GM12878 (cell line): ENCODE data around the gene GPR176. TPM values are rescaled to one million over a fixed set of nuclear protein-coding genes. Genes with fewer than 3 reads are reported as not detected.

ENCODE experiments used
- ATAC-seq: fragments of 200-7000 bp; cut with Tn5 transposase; 3 replicates; pipeline ENCODE4 v1.9.1; 2020; ENCODE audit warnings: mild to moderate bottlenecking, moderate library complexity
- BruUV-seq: library from RNA; stranded (reverse); fragments of 400-500 nt; replicated peaks from 2 replicates; lab custom pipeline; 2021; lab: Mats Ljungman, UMichigan
- CTCF ChIA-PET: fragments of 300-600 bp; sonication (Branson Sonifier 250); formaldehyde crosslinking; extraction: SDS; loops from one replicate; lab custom pipeline; 2021; ENCODE audit warnings: inconsistent platforms; lab: Yijun Ruan, JAX
- POLR2A ChIA-PET: fragments of 350-600 bp; formaldehyde crosslinking; extraction: SDS; loops from one replicate; lab custom pipeline; 2021; ENCODE audit warnings: inconsistent platforms; lab: Charles Lee
- RAD21 ChIA-PET: fragments of 300-600 bp; sonication (Branson Sonifier 250); formaldehyde crosslinking; loops from one replicate; lab custom pipeline; 2023; ENCODE audit warnings: antibody characterized with exemption; ENCODE audit not compliant: unreplicated experiment; lab: Charles Lee
- SMC1A ChIA-PET: fragments of 300-600 bp; sonication (Branson Sonifier 250); formaldehyde crosslinking; loops from one replicate; lab custom pipeline; 2023; ENCODE audit not compliant: unreplicated experiment, uncharacterized antibody; lab: Charles Lee
- DNase-seq: peaks from one replicate; pipeline ENCODE4 v3.0.0-alpha.2; 2011; ENCODE audit warnings: low read depth, low spot score
- FAIRE-seq: peaks from 3 replicates; lab custom pipeline; 2011; peaks lifted over from hg19 to GRCh38; lab: Jason Lieb, UNC
- H2AFZ ChIP-seq: 2 replicates; pipeline ENCODE4 v1.6.0; 2011; ENCODE audit warnings: low read depth, low read length, control low read depth; ENCODE audit not compliant: control insufficient read depth
- H3K27ac ChIP-seq: 2 replicates; pipeline ENCODE4 v1.5.1; 2011; ENCODE audit warnings: control low read depth; ENCODE audit not compliant: control insufficient read depth, insufficient read depth
- H3K27me3 ChIP-seq, 2 experiments: replicated peaks in 1 of 2; 2 replicates each; pipeline versions ENCODE4 v1.6.0 to v1.6.1; 2011; ENCODE audit warnings: low read length in 1 of 2; ENCODE audit not compliant: control insufficient read depth in 2 of 2, insufficient read depth in 2 of 2
- H3K36me3 ChIP-seq, 2 experiments: 2 replicates each; pipeline ENCODE4 v1.5.1; 2011; ENCODE audit warnings: low read length in 1 of 2; ENCODE audit not compliant: control insufficient read depth in 2 of 2, insufficient read depth in 2 of 2
- H3K4me1 ChIP-seq: 2 replicates; pipeline ENCODE4 v1.6.1; 2011; ENCODE audit warnings: mild to moderate bottlenecking, low read length, moderate library complexity, mixed read lengths; ENCODE audit not compliant: control insufficient read depth, insufficient read depth
- H3K4me2 ChIP-seq: 2 replicates; pipeline ENCODE4 v1.6.0; 2011; ENCODE audit warnings: control low read depth; ENCODE audit not compliant: control insufficient read depth, insufficient read depth
- H3K4me3 ChIP-seq: fragments of 200-600 bp; sonication (generic); 2 replicates; pipeline ENCODE4 v1.5.1; 2016
- H3K79me2 ChIP-seq: 2 replicates; pipeline ENCODE4 v1.6.0; 2011; ENCODE audit warnings: low read length; ENCODE audit not compliant: control insufficient read depth, insufficient read depth
- H3K9ac ChIP-seq: 2 replicates; pipeline ENCODE4 v1.8.0; 2011; ENCODE audit warnings: low read length, control low read depth, mixed read lengths; ENCODE audit not compliant: control insufficient read depth, insufficient read depth
- H3K9me3 ChIP-seq: replicated peaks from 3 replicates; pipeline ENCODE4 v1.5.1; 2011; ENCODE audit warnings: mild to moderate bottlenecking, low read length; ENCODE audit not compliant: control insufficient read depth, insufficient read depth
- H4K20me1 ChIP-seq: 2 replicates; pipeline ENCODE4 v1.6.0; 2011; ENCODE audit not compliant: control insufficient read depth, insufficient read depth
- CTCF ChIP-seq, 3 experiments: IDR thresholded peaks in 2 of 3; conservative IDR thresholded peaks in 1 of 3; 2 replicates each; pipeline ENCODE4 v1.5.1; 2011; ENCODE audit warnings: low read depth in 3 of 3, low read length in 3 of 3, mild to moderate bottlenecking in 3 of 3, control low read depth in 2 of 3, moderate library complexity in 2 of 3, inconsistent platforms in 1 of 3, mixed read lengths in 1 of 3; ENCODE audit not compliant: control insufficient read depth in 2 of 3, insufficient read depth in 1 of 3; ENCODE audit errors: extremely low read depth in 1 of 3
- FOS ChIP-seq: IDR thresholded peaks from 3 replicates; pipeline ENCODE4 v1.6.1; 2011; ENCODE audit warnings: borderline replicate concordance; ENCODE audit not compliant: insufficient read length; ENCODE audit errors: extremely low read depth
- IRF5 ChIP-seq: fragments of 450-650 bp; IDR thresholded peaks from 2 replicates; pipeline ENCODE4 v1.6.1; 2017; ENCODE audit warnings: borderline replicate concordance
- LARP7 ChIP-seq: fragments of 450-650 bp; IDR thresholded peaks from 2 replicates; pipeline ENCODE4 v1.6.1; 2017; ENCODE audit warnings: mild to moderate bottlenecking
- MTA2 ChIP-seq: fragments of 450-650 bp; IDR thresholded peaks from 2 replicates; pipeline ENCODE4 v1.6.1; 2016; ENCODE audit warnings: low read depth, mild to moderate bottlenecking, moderate library complexity
- NFIC ChIP-seq: IDR thresholded peaks from 2 replicates; pipeline ENCODE4 v1.6.1; 2012; ENCODE audit warnings: low read depth, mild to moderate bottlenecking, inconsistent platforms, low read length, moderate library complexity
- RAD21 ChIP-seq: IDR thresholded peaks from 2 replicates; pipeline ENCODE4 v1.6.1; 2011; ENCODE audit warnings: mild to moderate bottlenecking, low read depth, low read length, moderate library complexity; ENCODE audit not compliant: insufficient read depth
- SMC3 ChIP-seq: IDR thresholded peaks from 2 replicates; pipeline ENCODE4 v1.6.1; 2011; ENCODE audit warnings: low read length, improper control_type of control experiment, borderline replicate concordance
- WGBS: methylation state at CpG from one replicate; pipeline ENCODE4 v1.1.6; 2016; ENCODE audit warnings: low lambda C conversion rate; ENCODE audit not compliant: insufficient replicate concordance, insufficient coverage; ENCODE audit errors: missing lambda C conversion rate; 5-methylcytosine and 5-hydroxymethylcytosine counted together
- in situ Hi-C: fragments of 300-500 bp; cut with MboI; formaldehyde crosslinking; loops from 9 replicates; pipeline ENCODE4 v1.14.3; 2018; ENCODE audit warnings: mixed read lengths
- intact Hi-C: fragments of 100-400 bp; cut with micrococcal nuclease; formaldehyde crosslinking; loops from one replicate; pipeline ENCODE4 v1.14.2; 2022; ENCODE audit not compliant: unreplicated experiment
- polyA plus RNA-seq, 11 experiments: library from polyadenylated mRNA; depleted of rRNA in 4 of 11; unstranded in 6 of 11; stranded (reverse) in 5 of 11; fragments of >200 nt; fragmentation: Nextera tagmentation in 4 of 11; fragmentation: Illumina TruSeq in 1 of 11; extraction: Ambion mirVana in 4 of 11; extraction: Trizol in 1 of 11; gene quantifications; 1 replicate in 1 of 11; 2 replicates in 10 of 11; pipeline versions ENCODE4 v1.2.1 to v1.2.3, GENCODE V29; 2011 to 2016; ENCODE audit warnings: inconsistent platforms in 2 of 11, missing spikeins in 2 of 11, low read depth in 1 of 11
- total RNA-seq, 4 experiments: library from RNA; depleted of rRNA in 3 of 4; stranded (reverse); fragments of >200 nt in 3 of 4; fragmentation: Illumina TruSeq in 1 of 4; extraction: Trizol in 1 of 4; gene quantifications; 2 replicates each; pipeline versions ENCODE4 v1.2.1 to v1.2.3, GENCODE V29; 2013 to 2021
- TF ChIP-seq, protein P1 (sequence below): IDR thresholded peaks from 2 replicates; pipeline ENCODE4 v1.6.1; 2011; ENCODE audit warnings: low read depth, low read length, improper control_type of control experiment, borderline replicate concordance

The GPR176 gene
- total and polyA plus RNA-seq, 10 of the 15 experiments (the other 5 are each of a cell fraction or from before 2014, with no cell fraction given): 0.02 to 0.33 (median 0.16) TPM; not detected in 4

DNA sequence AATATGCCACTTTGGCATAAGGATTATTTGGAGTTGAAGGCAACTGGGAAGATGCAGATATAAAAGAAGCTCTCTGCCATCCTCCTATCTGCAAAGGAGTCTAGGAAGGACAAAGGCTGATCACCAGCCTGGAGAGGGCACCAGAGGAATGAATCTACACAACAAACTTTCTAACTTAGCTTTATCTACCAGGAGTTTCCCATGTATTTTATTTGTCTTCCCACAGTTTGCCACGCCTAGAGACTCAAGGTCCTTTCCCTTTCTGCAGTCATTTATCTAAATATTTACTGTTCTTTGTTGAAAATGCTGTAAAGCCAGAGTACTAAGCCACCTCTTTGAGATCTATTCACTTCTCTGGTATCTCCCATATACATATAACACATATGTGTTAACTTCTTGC is 32.2 kb downstream of the GPR176 start:
- ChIA-PET CTCF (interaction anchor here (0.6 to 3.1 kb wide), 27 partner anchors 8 to 450 kb away, joined by 3 to 18 read pairs (median 4); partner anchors contain the start of genes EIF2AK4 and SRP14), SMC1A (interaction anchor here (0.8 to 1.9 kb wide), 18 partner anchors 9 to 386 kb away, joined by 3 to 10 read pairs (median 4); no protein-coding TSS in a partner anchor), RAD21 (interaction anchor here (0.7 to 2.2 kb wide), 10 partner anchors 33 to 387 kb away, joined by 3 to 11 read pairs (median 5); no protein-coding TSS in a partner anchor)
- 0% methylated on average over 1 of the region's 1 CpG for WGBS
- H3K4me1 ChIP-seq: no peaks in the 10 kb centered on the region
- H3K4me3 ChIP-seq: no peak overlapping the region
- no peaks in the 10 kb centered on the region for H3K79me2 ChIP-seq
- no peak overlapping the region for H3K27ac ChIP-seq
- no peaks in the 10 kb centered on the region for H4K20me1 ChIP-seq
- H3K27me3 ChIP-seq: no peaks in the 10 kb centered on the region; a peak in 1 of 4 replicates
- ATAC-seq: peak; percentile 75
- H3K9ac ChIP-seq: no peak overlapping the region
- in situ Hi-C loops (loop anchor here (10.0 kb wide), 1 partner anchor 387 kb away; no protein-coding TSS in a partner anchor), intact Hi-C loops (loop anchor here (10.0 kb wide), 1 partner anchor 387 kb away; no protein-coding TSS in a partner anchor)
- H3K36me3 ChIP-seq: no peaks in the 10 kb centered on the region
- TF ChIP-seq FOS (no peak), SMC3 (peak; percentile 31; the same call in 1 of the 2 replicates), CTCF (IDR thresholded peaks at IDR 0.05 in 2 of 3, conservative IDR thresholded peaks at IDR 0.05 in 1 of 3; ENCODE audit: control insufficient read depth in 2 of 3, extremely low read depth in 1 of 3, insufficient read depth in 1 of 3, low read depth in 3 of 3, low read length in 3 of 3) (peak; percentile 20 to 55 (median 35); a peak in 4 of 6 replicates), NFIC (no peak), RAD21 (peak; percentile 26; the same call in 1 of the 2 replicates), MTA2 (no peak), LARP7 (no peak), IRF5 (no peak)
- TF ChIP-seq, protein P1, sequence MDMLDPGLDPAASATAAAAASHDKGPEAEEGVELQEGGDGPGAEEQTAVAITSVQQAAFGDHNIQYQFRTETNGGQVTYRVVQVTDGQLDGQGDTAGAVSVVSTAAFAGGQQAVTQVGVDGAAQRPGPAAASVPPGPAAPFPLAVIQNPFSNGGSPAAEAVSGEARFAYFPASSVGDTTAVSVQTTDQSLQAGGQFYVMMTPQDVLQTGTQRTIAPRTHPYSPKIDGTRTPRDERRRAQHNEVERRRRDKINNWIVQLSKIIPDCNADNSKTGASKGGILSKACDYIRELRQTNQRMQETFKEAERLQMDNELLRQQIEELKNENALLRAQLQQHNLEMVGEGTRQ: no peak
- TF ChIP-seq, all 136 proteins: peak for 3
- BruUV-seq: no TSS peak
- DNase-seq: no peak
- POLR2A ChIA-PET: interaction anchor here (0.6 kb wide), 1 partner anchor 34 kb away, joined by 3 read pairs; no protein-coding TSS in a partner anchor
- no peak for FAIRE-seq
- Histone ChIP-seq H3K9me3 (no peaks in the 10 kb centered on the region), H2AFZ (no peak overlapping the region), H3K4me2 (no peak overlapping the region)
